Measurements from ENCODE around the gene FRA10AC1. TPM values are rescaled to one million over a fixed set of nuclear protein-coding genes. Genes with fewer than 3 reads are reported as not detected.

Gene FRA10AC1
- total and polyA plus RNA-seq, 4 donors: 10.0 to 35.7 (median 28.2) TPM

DNA sequence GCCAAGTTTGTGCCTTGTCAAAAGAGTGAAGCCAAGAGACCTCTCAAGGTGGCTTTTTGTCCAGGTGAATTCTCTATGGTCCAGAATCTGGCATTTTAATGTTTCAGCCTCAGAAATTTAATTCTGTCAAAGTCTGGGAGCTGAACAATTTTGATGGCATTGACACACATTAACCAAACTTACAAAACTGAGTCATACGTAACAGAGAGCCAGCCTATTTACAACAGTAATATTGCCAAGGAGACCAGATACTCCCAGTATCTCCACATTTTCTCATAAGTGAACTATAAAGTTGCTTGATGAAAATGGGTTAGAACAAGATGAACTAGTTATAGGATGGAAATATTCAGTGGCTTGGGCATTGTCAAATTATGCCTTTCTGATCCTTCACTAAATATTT is 46.2 kb downstream of the FRA10AC1 start:
- WGBS (ENCODE audit: insufficient coverage): no CpG with 5 or more reads among the region's 1 CpG
- Histone ChIP-seq H3K4me3 (ENCODE audit: low read depth, low read length) (no peak overlapping the region), H3K27me3 (ENCODE audit: control insufficient read depth, insufficient read depth, low read length) (no peaks in the 10 kb centered on the region), H3K27ac (ENCODE audit: low read depth, low read length) (no peak overlapping the region), H3K36me3 (ENCODE audit: control insufficient read depth, insufficient read depth, low read length) (no peaks in the 10 kb centered on the region), H3K9me3 (ENCODE audit: control insufficient read depth, insufficient read depth, low read length) (no peaks in the 10 kb centered on the region), H3K4me1 (ENCODE audit: control insufficient read depth, insufficient read depth, low read length) (no peaks in the 10 kb centered on the region)
- DNase-seq (ENCODE audit: low read depth in 4 of 6, low spot score in 6 of 6): no peak

GRCh38 chr10:93654201-93654600 is 48.2 kb downstream of the FRA10AC1 start:
- no peak for DNase-seq (ENCODE audit: low read depth in 4 of 6, low spot score in 6 of 6)

DNA sequence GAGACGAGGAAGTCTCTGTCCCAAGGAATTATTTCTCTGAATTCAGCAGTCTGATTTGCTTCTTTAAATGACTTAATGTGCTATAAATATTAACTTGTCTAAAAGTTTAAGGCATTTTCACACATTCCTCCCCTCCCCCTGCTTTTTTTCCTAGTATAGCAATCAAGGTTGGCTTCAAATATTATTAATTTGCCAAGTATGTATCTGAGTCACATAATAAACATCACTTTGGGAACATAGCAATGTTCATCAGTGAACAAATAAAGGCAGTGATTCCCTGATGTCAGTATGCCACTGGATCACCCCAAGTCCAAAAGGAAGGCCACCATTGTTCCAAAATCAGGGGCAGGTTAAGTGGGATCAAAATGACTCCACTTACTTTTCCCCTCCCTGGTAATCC is 49.5 kb downstream of the FRA10AC1 start:
- no peak for DNase-seq (ENCODE audit: low read depth in 4 of 6, low spot score in 6 of 6)
- no peak overlapping the region for H3K4me3 ChIP-seq (ENCODE audit: low read depth, low read length)
- H3K9me3 ChIP-seq (ENCODE audit: control insufficient read depth, insufficient read depth, low read length): no peaks in the 10 kb centered on the region
- no peaks in the 10 kb centered on the region for H3K36me3 ChIP-seq (ENCODE audit: control insufficient read depth, insufficient read depth, low read length)
- no peaks in the 10 kb centered on the region for H3K4me1 ChIP-seq (ENCODE audit: control insufficient read depth, insufficient read depth, low read length)
- H3K27ac ChIP-seq (ENCODE audit: low read depth, low read length): no peak overlapping the region
- H3K27me3 ChIP-seq (ENCODE audit: control insufficient read depth, insufficient read depth, low read length): no peaks in the 10 kb centered on the region
- WGBS (ENCODE audit: insufficient coverage): no CpG with 5 or more reads among the region's 1 CpG

More at GRCh38 chr10:93654201-93654600, 48.2 kb downstream of the FRA10AC1 start:
- no peaks in the 10 kb centered on the region for H3K36me3 ChIP-seq (ENCODE audit: control insufficient read depth, insufficient read depth, low read length)
- H3K27ac ChIP-seq (ENCODE audit: low read depth, low read length): no peak overlapping the region
- H3K27me3 ChIP-seq (ENCODE audit: control insufficient read depth, insufficient read depth, low read length): no peaks in the 10 kb centered on the region
- no peaks in the 10 kb centered on the region for H3K4me1 ChIP-seq (ENCODE audit: control insufficient read depth, insufficient read depth, low read length)
- WGBS (ENCODE audit: insufficient coverage): no CpG with 5 or more reads among the region's 1 CpG
- H3K4me3 ChIP-seq (ENCODE audit: low read depth, low read length): no peak overlapping the region
- H3K9me3 ChIP-seq (ENCODE audit: control insufficient read depth, insufficient read depth, low read length): no peaks in the 10 kb centered on the region

- Histone ChIP-seq H3K27ac (ENCODE audit: low read depth, low read length) (no peak overlapping the region), H3K9me3 (ENCODE audit: control insufficient read depth, insufficient read depth, low read length) (no peaks in the 10 kb centered on the region), H3K4me3 (ENCODE audit: low read depth, low read length) (no peak overlapping the region), H3K27me3 (ENCODE audit: control insufficient read depth, insufficient read depth, low read length) (no peaks in the 10 kb centered on the region), H3K36me3 (ENCODE audit: control insufficient read depth, insufficient read depth, low read length) (no peaks in the 10 kb centered on the region), H3K4me1 (ENCODE audit: control insufficient read depth, insufficient read depth, low read length) (no peaks in the 10 kb centered on the region)
- no peak for DNase-seq (ENCODE audit: low read depth in 4 of 6, low spot score in 6 of 6)
- 95% methylated on average over 2 of the region's 7 CpGs for WGBS (ENCODE audit: insufficient coverage)
Observed at GRCh38 chr10:93639791-93640190, 62.6 kb downstream of the FRA10AC1 start.

- Histone ChIP-seq H3K4me3 (ENCODE audit: low read depth, low read length) (no peak overlapping the region), H3K27ac (ENCODE audit: low read depth, low read length) (no peak overlapping the region), H3K36me3 (ENCODE audit: control insufficient read depth, insufficient read depth, low read length) (no peaks in the 10 kb centered on the region), H3K27me3 (ENCODE audit: control insufficient read depth, insufficient read depth, low read length) (no peaks in the 10 kb centered on the region), H3K4me1 (ENCODE audit: control insufficient read depth, insufficient read depth, low read length) (peaks cover 7% of the 10 kb centered on the region), H3K9me3 (ENCODE audit: control insufficient read depth, insufficient read depth, low read length) (no peaks in the 10 kb centered on the region)
- WGBS (ENCODE audit: insufficient coverage): 61% methylated on average over 12 of the region's 15 CpGs
- DNase-seq (ENCODE audit: low read depth in 4 of 6, low spot score in 6 of 6): peak in 4 of 6 donors; percentile 0 to 61 (median 12)
Observed at GRCh38 chr10:93630625-93631557, 71.5 kb downstream of the FRA10AC1 start.

DNA sequence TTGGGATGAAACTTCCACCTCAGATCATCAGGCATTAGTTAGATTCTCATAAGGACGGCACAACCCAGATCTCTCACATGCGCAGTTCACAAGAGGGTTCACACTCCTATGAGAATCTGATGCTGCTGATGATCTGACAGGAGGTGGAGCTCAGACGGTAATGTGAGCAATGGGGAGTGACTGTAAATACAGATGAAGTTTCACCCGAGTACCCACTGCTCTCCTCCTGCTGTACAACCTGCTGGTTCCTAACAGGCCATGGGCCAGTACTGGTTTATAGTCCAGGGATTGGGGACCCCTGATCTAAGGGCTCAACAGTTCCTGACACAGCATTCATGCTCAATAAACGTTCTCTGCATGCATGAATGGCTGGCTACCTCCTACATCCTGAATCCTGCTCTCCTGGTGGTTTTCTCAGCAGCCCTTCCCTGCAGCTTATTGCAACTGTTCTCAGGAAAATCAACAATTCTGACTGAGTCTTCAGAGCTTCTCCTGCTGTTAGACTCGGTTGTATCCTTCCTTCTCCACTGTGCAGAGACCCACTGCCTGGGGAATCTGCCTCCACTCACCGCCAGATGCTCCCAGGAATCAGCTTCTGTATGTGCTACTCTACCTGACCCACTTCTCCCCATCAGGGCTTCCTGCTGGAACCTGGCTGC is 72.6 kb downstream of the FRA10AC1 start:
- Histone ChIP-seq H3K4me1 (ENCODE audit: control insufficient read depth, insufficient read depth, low read length) (peaks cover 7% of the 10 kb centered on the region), H3K27ac (ENCODE audit: low read depth, low read length) (no peak overlapping the region), H3K27me3 (ENCODE audit: control insufficient read depth, insufficient read depth, low read length) (no peaks in the 10 kb centered on the region), H3K4me3 (ENCODE audit: low read depth, low read length) (no peak overlapping the region), H3K36me3 (ENCODE audit: control insufficient read depth, insufficient read depth, low read length) (no peaks in the 10 kb centered on the region), H3K9me3 (ENCODE audit: control insufficient read depth, insufficient read depth, low read length) (no peaks in the 10 kb centered on the region)
- peak in 2 of 6 donors; percentile 16 to 59 for DNase-seq (ENCODE audit: low read depth in 4 of 6, low spot score in 6 of 6)
- 65% methylated on average over 4 of the region's 7 CpGs for WGBS (ENCODE audit: insufficient coverage)

DNA sequence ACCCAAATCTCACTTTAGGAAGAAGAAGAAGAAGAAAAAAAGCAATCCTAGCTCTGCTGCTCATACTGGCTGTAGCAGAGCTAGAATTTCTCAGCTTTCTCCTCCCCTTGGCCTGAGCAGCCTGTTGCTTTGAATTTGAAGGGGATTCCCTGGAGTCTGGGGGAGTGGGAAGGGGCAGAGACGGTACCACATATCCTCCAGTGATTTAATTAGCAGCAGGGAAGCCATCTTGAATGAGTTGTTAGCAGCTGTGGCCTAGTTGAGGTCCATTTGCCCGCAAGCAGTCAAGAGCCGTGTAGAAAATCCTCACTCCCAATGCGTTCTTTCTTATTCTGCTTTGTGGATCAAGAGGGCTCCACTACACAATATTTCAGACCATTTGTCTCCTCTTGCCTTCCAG is 73.5 kb downstream of the FRA10AC1 start:
- H3K4me3 ChIP-seq (ENCODE audit: low read depth, low read length): no peak overlapping the region
- no peaks in the 10 kb centered on the region for H3K27me3 ChIP-seq (ENCODE audit: control insufficient read depth, insufficient read depth, low read length)
- WGBS (ENCODE audit: insufficient coverage): 75% methylated on average over 4 of the region's 4 CpGs
- DNase-seq (ENCODE audit: low read depth in 4 of 6, low spot score in 6 of 6): no peak
- H3K27ac ChIP-seq (ENCODE audit: low read depth, low read length): no peak overlapping the region
- H3K4me1 ChIP-seq (ENCODE audit: control insufficient read depth, insufficient read depth, low read length): peaks cover 7% of the 10 kb centered on the region
- no peaks in the 10 kb centered on the region for H3K36me3 ChIP-seq (ENCODE audit: control insufficient read depth, insufficient read depth, low read length)
- H3K9me3 ChIP-seq (ENCODE audit: control insufficient read depth, insufficient read depth, low read length): no peaks in the 10 kb centered on the region

GRCh38 chr10:93622942-93623341 is 79.5 kb downstream of the FRA10AC1 start:
- Histone ChIP-seq H3K27ac (ENCODE audit: low read depth, low read length) (no peak overlapping the region), H3K36me3 (ENCODE audit: control insufficient read depth, insufficient read depth, low read length) (no peaks in the 10 kb centered on the region), H3K9me3 (ENCODE audit: control insufficient read depth, insufficient read depth, low read length) (no peaks in the 10 kb centered on the region), H3K27me3 (ENCODE audit: control insufficient read depth, insufficient read depth, low read length) (no peaks in the 10 kb centered on the region), H3K4me3 (ENCODE audit: low read depth, low read length) (no peak overlapping the region), H3K4me1 (ENCODE audit: control insufficient read depth, insufficient read depth, low read length) (no peaks in the 10 kb centered on the region)
- DNase-seq (ENCODE audit: low read depth in 4 of 6, low spot score in 6 of 6): no peak
- WGBS (ENCODE audit: insufficient coverage): 57% methylated on average over 1 of the region's 1 CpG

- WGBS (ENCODE audit: insufficient coverage): 68% methylated on average over 5 of the region's 7 CpGs
- no peak for DNase-seq (ENCODE audit: low read depth in 4 of 6, low spot score in 6 of 6)
- no peaks in the 10 kb centered on the region for H3K27me3 ChIP-seq (ENCODE audit: control insufficient read depth, insufficient read depth, low read length)
Observed at GRCh38 chr10:93620925-93621324, 81.5 kb downstream of the FRA10AC1 start.

More at GRCh38 chr10:93620925-93621324, 81.5 kb downstream of the FRA10AC1 start:
- H3K9me3 ChIP-seq (ENCODE audit: control insufficient read depth, insufficient read depth, low read length): no peaks in the 10 kb centered on the region
- H3K27ac ChIP-seq (ENCODE audit: low read depth, low read length): no peak overlapping the region
- no peak overlapping the region for H3K4me3 ChIP-seq (ENCODE audit: low read depth, low read length)
- no peaks in the 10 kb centered on the region for H3K4me1 ChIP-seq (ENCODE audit: control insufficient read depth, insufficient read depth, low read length)
- H3K36me3 ChIP-seq (ENCODE audit: control insufficient read depth, insufficient read depth, low read length): no peaks in the 10 kb centered on the region

All from spinal cord (tissue), 10 donors.